H9 (cell line): ENCODE data around the gene FUT8. TPM values are rescaled to one million over a fixed set of nuclear protein-coding genes. Genes with fewer than 3 reads are reported as not detected.

Source experiments
- DNase-seq: peaks from one replicate; pipeline ENCODE4 v3.0.0-alpha.2; 2017
- H2AFZ ChIP-seq: one replicate; pipeline ENCODE4 v1.6.1; 2013; ENCODE audit warnings: mild to moderate bottlenecking, low read length, control low read depth, moderate library complexity
- H2AK5ac ChIP-seq: 2 replicates; pipeline ENCODE4 v1.6.1; 2013; ENCODE audit warnings: low read length, control low read depth, mixed read lengths; ENCODE audit not compliant: insufficient read length
- H2BK120ac ChIP-seq: one replicate; pipeline ENCODE4 v1.6.1; 2013; ENCODE audit warnings: low read depth, mild to moderate bottlenecking, low read length, control low read depth, inconsistent platforms; ENCODE audit not compliant: poor library complexity, severe bottlenecking
- H2BK12ac ChIP-seq: 2 replicates; pipeline ENCODE4 v1.6.1; 2013; ENCODE audit warnings: low read length, control low read depth, mixed read lengths, low read depth; ENCODE audit not compliant: insufficient read length
- H2BK15ac ChIP-seq: 2 replicates; pipeline ENCODE4 v1.6.1; 2013; ENCODE audit warnings: low read depth, low read length, control low read depth
- H2BK20ac ChIP-seq: one replicate; pipeline ENCODE4 v1.6.1; 2013; ENCODE audit warnings: low read depth, mild to moderate bottlenecking, low read length, control low read depth, inconsistent platforms; ENCODE audit not compliant: poor library complexity, severe bottlenecking
- H2BK5ac ChIP-seq: 2 replicates; pipeline ENCODE4 v1.6.1; 2013; ENCODE audit warnings: low read length, control low read depth, mixed read lengths; ENCODE audit not compliant: insufficient read length
- H3K14ac ChIP-seq: 2 replicates; pipeline ENCODE4 v1.6.1; 2013; ENCODE audit warnings: low read length, control low read depth; ENCODE audit not compliant: insufficient read depth
- H3K18ac ChIP-seq: 2 replicates; pipeline ENCODE4 v1.6.1; 2013; ENCODE audit warnings: low read depth, mild to moderate bottlenecking, mixed read lengths, low read length, control low read depth; ENCODE audit not compliant: insufficient read length
- H3K23ac ChIP-seq: 2 replicates; pipeline ENCODE4 v1.6.1; 2013; ENCODE audit warnings: low read length, control low read depth, mixed read lengths, low read depth; ENCODE audit not compliant: insufficient read length
- H3K23me2 ChIP-seq: 2 replicates; pipeline ENCODE4 v1.6.1; 2013; ENCODE audit warnings: low read depth, mild to moderate bottlenecking, mixed read lengths, low read length, control low read depth; ENCODE audit not compliant: insufficient read length, poor library complexity, severe bottlenecking
- H3K27ac ChIP-seq: 2 replicates; pipeline ENCODE4 v1.5.1; 2013; ENCODE audit warnings: low read length, control low read depth, mixed read lengths, low read depth; ENCODE audit not compliant: insufficient read length
- H3K27me3 ChIP-seq: 2 replicates; pipeline ENCODE4 v1.6.1; 2013; ENCODE audit warnings: low read length, control low read depth, inconsistent platforms; ENCODE audit not compliant: insufficient read depth
- H3K4ac ChIP-seq: 2 replicates; pipeline ENCODE4 v1.6.1; 2013; ENCODE audit warnings: low read depth, mild to moderate bottlenecking, control low read depth, inconsistent platforms, low read length, moderate library complexity
- H3K4me1 ChIP-seq: 2 replicates; pipeline ENCODE4 v1.6.1; 2013; ENCODE audit warnings: low read length, control low read depth, inconsistent platforms; ENCODE audit not compliant: insufficient read depth
- H3K4me2 ChIP-seq: 2 replicates; pipeline ENCODE4 v1.6.1; 2013; ENCODE audit warnings: low read length, control low read depth, mixed read lengths; ENCODE audit not compliant: insufficient read length, insufficient read depth
- H3K56ac ChIP-seq: 2 replicates; pipeline ENCODE4 v1.6.1; 2013; ENCODE audit warnings: low read depth, mild to moderate bottlenecking, mixed read lengths, low read length, control low read depth; ENCODE audit not compliant: insufficient read length
- H3K79me1 ChIP-seq: 2 replicates; pipeline ENCODE4 v1.6.1; 2013; ENCODE audit warnings: low read depth, mild to moderate bottlenecking, moderate library complexity, low read length, control low read depth, inconsistent platforms; ENCODE audit not compliant: insufficient read depth, poor library complexity, severe bottlenecking
- H3K79me2 ChIP-seq: 2 replicates; pipeline ENCODE4 v1.6.1; 2013; ENCODE audit warnings: low read length, control low read depth, inconsistent platforms; ENCODE audit not compliant: insufficient read depth
- H3K9ac ChIP-seq: 2 replicates; pipeline ENCODE4 v1.6.1; 2013; ENCODE audit warnings: low read length, control low read depth, mixed read lengths; ENCODE audit not compliant: insufficient read length; ENCODE audit errors: extremely low read depth
- H3K9me3 ChIP-seq: one replicate; pipeline ENCODE4 v1.6.1; 2013; ENCODE audit warnings: low read depth, low read length, inconsistent platforms; ENCODE audit not compliant: control insufficient read depth
- H3T11ph ChIP-seq: one replicate; pipeline ENCODE4 v1.6.1; 2013; ENCODE audit warnings: mild to moderate bottlenecking, low read length, control low read depth, inconsistent platforms
- H4K20me1 ChIP-seq: one replicate; pipeline ENCODE4 v1.6.1; 2013; ENCODE audit not compliant: control insufficient read depth, insufficient read length, insufficient read depth
- H4K5ac ChIP-seq: 2 replicates; pipeline ENCODE4 v1.6.1; 2013; ENCODE audit warnings: low read depth, mild to moderate bottlenecking, mixed read lengths, low read length, control low read depth; ENCODE audit not compliant: insufficient read length
- H4K8ac ChIP-seq: replicated peaks from 2 replicates; pipeline ENCODE4 v1.6.1; 2013; ENCODE audit warnings: low read length, control low read depth, mixed read lengths, low read depth; ENCODE audit not compliant: insufficient read length
- H4K91ac ChIP-seq: 2 replicates; pipeline ENCODE4 v1.6.1; 2013; ENCODE audit warnings: low read depth, mild to moderate bottlenecking, moderate library complexity, mixed read lengths, low read length, control low read depth; ENCODE audit not compliant: insufficient read length
- H3K27ac Mint-ChIP-seq, 3 experiments: 2 replicates in 2 of 3; 3 replicates in 1 of 3; pipeline ENCODE4 v1.8.0; 2020 to 2021; ENCODE audit warnings: mixed read lengths in 3 of 3, mild to moderate bottlenecking in 1 of 3, moderate library complexity in 1 of 3
- H3K27me3 Mint-ChIP-seq: 2 replicates; pipeline ENCODE4 v1.8.0; 2021; ENCODE audit warnings: low read depth, mild to moderate bottlenecking, moderate library complexity, mixed read lengths
- H3K36me3 Mint-ChIP-seq, 3 experiments: 2 replicates in 2 of 3; 3 replicates in 1 of 3; pipeline ENCODE4 v1.8.0; 2020 to 2021; ENCODE audit warnings: low read depth in 3 of 3, mixed read lengths in 3 of 3; ENCODE audit not compliant: insufficient read depth in 1 of 3
- H3K4me1 Mint-ChIP-seq, 2 experiments: 2 replicates each; pipeline ENCODE4 v1.8.0; 2020; ENCODE audit warnings: mixed read lengths in 2 of 2
- H3K4me3 Mint-ChIP-seq, 2 experiments: 2 replicates in 1 of 2; 3 replicates in 1 of 2; pipeline ENCODE4 v1.8.0; 2020 to 2021; ENCODE audit warnings: mild to moderate bottlenecking in 2 of 2, mixed read lengths in 2 of 2, moderate library complexity in 1 of 2
- H3K9me3 Mint-ChIP-seq, 2 experiments: 2 replicates in 1 of 2; 3 replicates in 1 of 2; pipeline ENCODE4 v1.8.0; 2020; ENCODE audit warnings: mild to moderate bottlenecking in 2 of 2, mixed read lengths in 2 of 2, moderate library complexity in 1 of 2
- CTCF ChIP-seq: fragments of 200-600 bp; sonication (generic); conservative IDR thresholded peaks from 3 replicates; pipeline ENCODE4 v1.8.0; 2021; ENCODE audit warnings: antibody characterized with exemption, mild to moderate bottlenecking
- WGBS: extraction: QIAGEN DNeasy Blood & Tissue Kit; methylation state at CpG from one replicate; pipeline ENCODE4 v1.1.7; 2013; ENCODE audit warnings: missing lambda C conversion rate, low lambda C conversion rate, mixed read lengths; ENCODE audit not compliant: insufficient read length; ENCODE audit errors: extremely low coverage; 5-methylcytosine and 5-hydroxymethylcytosine counted together
- total RNA-seq: library from RNA; stranded (reverse); gene quantifications from 2 replicates; pipeline ENCODE4 v1.2.1, GENCODE V29; 2021

The FUT8 gene
- total RNA-seq, 1 experiment from 2014 or later = 44.3 TPM

- no CpG with 5 or more reads among the region's 1 CpG for whole genome bisulfite sequencing
- Mint-ChIP-seq H3K4me3 (no peak overlapping the region), H3K36me3 (peaks cover 22 to 33% (median 22%) of the 10 kb centered on the region in 3 experiments), H3K27ac (no peak overlapping the region), H3K9me3 (peaks cover 18 to 26% of the 10 kb centered on the region in 2 experiments; a peak in 4 of 5 replicates), H3K4me1 (no peaks in the 10 kb centered on the region), H3K27me3 (no peaks in the 10 kb centered on the region)
- H4K8ac ChIP-seq = no peak overlapping the region
- H4K5ac ChIP-seq = no peak overlapping the region
- H3T11ph ChIP-seq = no peak overlapping the region
- no peak overlapping the region for H2AK5ac ChIP-seq
- H3K23me2 ChIP-seq = no peaks in the 10 kb centered on the region
- no peak overlapping the region for H3K56ac ChIP-seq
- H3K27me3 ChIP-seq = no peaks in the 10 kb centered on the region
- no peak for TF ChIP-seq CTCF
- DNase-seq = no peak
- no peak overlapping the region for H2BK12ac ChIP-seq
- H3K18ac ChIP-seq = no peak overlapping the region
- H3K4ac ChIP-seq = no peak overlapping the region
- no peaks in the 10 kb centered on the region for H4K20me1 ChIP-seq
- H3K14ac ChIP-seq = no peak overlapping the region
- H2BK15ac ChIP-seq = no peak overlapping the region
- H3K4me1 ChIP-seq = no peaks in the 10 kb centered on the region
- no peak overlapping the region for H3K23ac ChIP-seq
- no peak overlapping the region for H3K27ac ChIP-seq
- H2AFZ ChIP-seq = no peak overlapping the region
- H3K9me3 ChIP-seq = no peaks in the 10 kb centered on the region
- H2BK20ac ChIP-seq = no peak overlapping the region
- no peaks in the 10 kb centered on the region; the same call in 1 of the 2 replicates for H3K79me2 ChIP-seq
- no peak overlapping the region for H2BK5ac ChIP-seq
- no peak overlapping the region for H3K4me2 ChIP-seq
- no peak overlapping the region for H4K91ac ChIP-seq
- H3K79me1 ChIP-seq = no peaks in the 10 kb centered on the region
- H2BK120ac ChIP-seq = no peak overlapping the region
- no peak overlapping the region for H3K9ac ChIP-seq
These were observed 218.5 kb downstream of the FUT8 start for GRCh38 chr14:65631040-65631439.
